Keratinocyte (primary cell): Measurements from ENCODE around the gene RNF151.

Experiments used
- EZH2 ChIP-seq: IDR thresholded peaks from one replicate; pipeline ENCODE4 v1.6.1; 2012; ENCODE audit warnings: inconsistent platforms, mild to moderate bottlenecking, low read length, moderate library complexity
- TF ChIP-seq, protein P1 (sequence below), 3 experiments: IDR thresholded peaks in 1 of 3; conservative IDR thresholded peaks in 1 of 3; optimal IDR thresholded peaks in 1 of 3; 2 replicates in 2 of 3; 3 replicates in 1 of 3; pipeline versions ENCODE3 to v1.5.1; 2011; ENCODE audit warnings: low read length in 3 of 3, mild to moderate bottlenecking in 3 of 3, moderate library complexity in 2 of 3, control low read depth in 1 of 3, inconsistent platforms in 1 of 3; ENCODE audit not compliant: insufficient read depth in 2 of 3; ENCODE audit errors: extremely low read depth in 1 of 3

DNA sequence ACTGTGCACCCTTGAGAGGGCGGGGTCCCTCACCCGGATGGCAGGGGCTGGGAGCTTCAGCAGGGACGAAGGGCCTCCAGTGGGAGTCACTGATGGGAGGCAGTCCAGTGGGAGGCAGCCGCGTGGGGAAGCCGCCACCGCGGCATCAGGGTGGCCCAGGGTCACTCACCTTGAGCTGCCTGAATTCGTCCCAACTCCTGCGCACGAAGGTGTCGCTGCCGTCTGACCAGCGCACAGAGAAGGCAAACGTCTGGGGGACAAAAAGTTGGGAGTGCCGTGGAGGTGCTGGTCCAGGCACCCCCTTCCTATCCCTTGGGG is 14.1 kb downstream of the RNF151 start:
- TF ChIP-seq EZH2 = no peak
- TF ChIP-seq, protein P1, sequence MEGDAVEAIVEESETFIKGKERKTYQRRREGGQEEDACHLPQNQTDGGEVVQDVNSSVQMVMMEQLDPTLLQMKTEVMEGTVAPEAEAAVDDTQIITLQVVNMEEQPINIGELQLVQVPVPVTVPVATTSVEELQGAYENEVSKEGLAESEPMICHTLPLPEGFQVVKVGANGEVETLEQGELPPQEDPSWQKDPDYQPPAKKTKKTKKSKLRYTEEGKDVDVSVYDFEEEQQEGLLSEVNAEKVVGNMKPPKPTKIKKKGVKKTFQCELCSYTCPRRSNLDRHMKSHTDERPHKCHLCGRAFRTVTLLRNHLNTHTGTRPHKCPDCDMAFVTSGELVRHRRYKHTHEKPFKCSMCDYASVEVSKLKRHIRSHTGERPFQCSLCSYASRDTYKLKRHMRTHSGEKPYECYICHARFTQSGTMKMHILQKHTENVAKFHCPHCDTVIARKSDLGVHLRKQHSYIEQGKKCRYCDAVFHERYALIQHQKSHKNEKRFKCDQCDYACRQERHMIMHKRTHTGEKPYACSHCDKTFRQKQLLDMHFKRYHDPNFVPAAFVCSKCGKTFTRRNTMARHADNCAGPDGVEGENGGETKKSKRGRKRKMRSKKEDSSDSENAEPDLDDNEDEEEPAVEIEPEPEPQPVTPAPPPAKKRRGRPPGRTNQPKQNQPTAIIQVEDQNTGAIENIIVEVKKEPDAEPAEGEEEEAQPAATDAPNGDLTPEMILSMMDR (optimal IDR thresholded peaks at IDR 0.05 in 1 of 3, IDR thresholded peaks at IDR 0.05 in 1 of 3, conservative IDR thresholded peaks at IDR 0.05 in 1 of 3; ENCODE audit: extremely low read depth in 1 of 3, insufficient read depth in 2 of 3, low read length in 3 of 3) = no peak
